Neural progenitor cell (in vitro differentiated cells): Measurements from ENCODE around the gene SLC7A6OS. TPM values are rescaled to one million over a fixed set of nuclear protein-coding genes. Genes with fewer than 3 reads are reported as not detected.

Experiments used
- DNase-seq: peaks from one replicate; pipeline ENCODE4 v3.0.0-alpha.2; 2016; ENCODE audit warnings: low spot score
- H2AFZ ChIP-seq: fragments of 200-600 bp; sonication (generic); replicated peaks from 2 replicates; pipeline ENCODE4 v1.6.1; 2016; ENCODE audit warnings: antibody characterized with exemption
- H3F3A ChIP-seq: fragments of 200-600 bp; sonication (generic); 2 replicates; pipeline ENCODE4 v1.6.1; 2016; ENCODE audit warnings: antibody characterized with exemption, low read depth
- H3K27ac ChIP-seq: fragments of 200-600 bp; sonication (generic); 2 replicates; pipeline ENCODE4 v1.5.1; 2016; ENCODE audit warnings: mild to moderate bottlenecking
- H3K27me3 ChIP-seq: fragments of 200-600 bp; sonication (generic); 2 replicates; pipeline ENCODE4 v1.6.1; 2016; ENCODE audit warnings: mild to moderate bottlenecking, moderate library complexity
- H3K36me3 ChIP-seq: fragments of 200-600 bp; sonication (generic); 2 replicates; pipeline ENCODE4 v1.5.1; 2016
- H3K4me1 ChIP-seq: fragments of 200-600 bp; sonication (generic); 2 replicates; pipeline ENCODE4 v1.6.1; 2016; ENCODE audit warnings: mixed run types
- H3K4me2 ChIP-seq: fragments of 200-600 bp; sonication (generic); 2 replicates; pipeline ENCODE4 v1.6.1; 2016
- H3K4me3 ChIP-seq: fragments of 200-600 bp; sonication (generic); 2 replicates; pipeline ENCODE4 v1.5.1; 2016
- H3K79me2 ChIP-seq: fragments of 200-600 bp; sonication (generic); 2 replicates; pipeline ENCODE4 v1.6.1; 2016; ENCODE audit warnings: low read depth
- H3K9ac ChIP-seq: fragments of 200-600 bp; sonication (generic); 2 replicates; pipeline ENCODE4 v1.6.1; 2016
- H3K9me3 ChIP-seq: fragments of 200-600 bp; sonication (generic); 2 replicates; pipeline ENCODE4 v1.5.1; 2016; ENCODE audit warnings: low read depth
- H4K20me1 ChIP-seq: fragments of 200-600 bp; sonication (generic); 2 replicates; pipeline ENCODE4 v1.6.1; 2016; ENCODE audit warnings: low read depth
- H3K27ac Mint-ChIP-seq: 3 replicates; pipeline ENCODE4 v1.8.0; 2021; ENCODE audit warnings: mixed read lengths
- H3K27me3 Mint-ChIP-seq: 2 replicates; pipeline ENCODE4 v1.8.0; 2022; ENCODE audit warnings: low read depth, mild to moderate bottlenecking, inconsistent platforms, moderate library complexity, mixed read lengths; ENCODE audit not compliant: insufficient read depth
- H3K36me3 Mint-ChIP-seq: 3 replicates; pipeline ENCODE4 v1.8.0; 2021; ENCODE audit warnings: mixed read lengths
- H3K4me1 Mint-ChIP-seq: 3 replicates; pipeline ENCODE4 v1.8.0; 2021; ENCODE audit warnings: mixed read lengths
- H3K4me3 Mint-ChIP-seq: 3 replicates; pipeline ENCODE4 v1.8.0; 2021; ENCODE audit warnings: mild to moderate bottlenecking, moderate library complexity, mixed read lengths
- H3K9me3 Mint-ChIP-seq: 3 replicates; pipeline ENCODE4 v1.8.0; 2020; ENCODE audit warnings: mixed read lengths
- EZH2 ChIP-seq: fragments of 200-600 bp; sonication (generic); IDR thresholded peaks from 2 replicates; pipeline ENCODE4 v1.6.1; 2017; ENCODE audit warnings: antibody characterized with exemption, mild to moderate bottlenecking, moderate library complexity
- EZH2phosphoT487 ChIP-seq: fragments of 200-600 bp; sonication (generic); IDR thresholded peaks from 2 replicates; pipeline ENCODE4 v1.6.1; 2017; ENCODE audit warnings: antibody characterized with exemption
- total RNA-seq: library from RNA; depleted of rRNA; stranded (reverse); fragments of >200 nt; gene quantifications from 2 replicates; pipeline ENCODE4 v1.2.3, GENCODE V29; 2015; ENCODE audit warnings: low replicate concordance
- TF ChIP-seq, protein P1 (sequence below): fragments of 200-600 bp; sonication (generic); IDR thresholded peaks from 2 replicates; pipeline ENCODE4 v1.5.1; 2017; ENCODE audit warnings: antibody characterized with exemption, mild to moderate bottlenecking

Gene SLC7A6OS
- total RNA-seq, 1 donor from 2014 or later = 18.7 TPM

DNA sequence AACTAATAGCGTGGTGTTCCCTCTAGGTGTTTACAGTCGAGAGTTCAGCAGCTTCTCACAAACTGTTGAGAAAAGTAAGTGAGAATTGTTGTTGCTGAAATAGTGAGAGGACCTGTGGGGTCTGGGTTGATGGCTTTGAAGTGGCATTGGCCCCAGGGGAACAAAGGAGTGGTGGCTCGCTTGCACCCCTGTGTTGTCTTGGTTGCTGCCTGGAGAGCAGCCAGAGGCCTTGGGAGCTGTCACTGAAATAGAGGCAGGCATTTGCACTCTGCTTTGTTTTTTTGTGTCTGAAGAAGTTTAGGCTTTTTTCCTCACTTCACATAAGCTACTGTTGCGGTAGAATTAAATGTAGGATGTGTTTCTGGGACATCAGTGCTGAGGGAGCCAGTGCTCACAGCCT, 36.9 kb upstream of the SLC7A6OS start:
- H3K4me3 Mint-ChIP-seq = no peak overlapping the region
- no peak for TF ChIP-seq EZH2
- TF ChIP-seq EZH2phosphoT487 = no peak
- TF ChIP-seq, protein P1, sequence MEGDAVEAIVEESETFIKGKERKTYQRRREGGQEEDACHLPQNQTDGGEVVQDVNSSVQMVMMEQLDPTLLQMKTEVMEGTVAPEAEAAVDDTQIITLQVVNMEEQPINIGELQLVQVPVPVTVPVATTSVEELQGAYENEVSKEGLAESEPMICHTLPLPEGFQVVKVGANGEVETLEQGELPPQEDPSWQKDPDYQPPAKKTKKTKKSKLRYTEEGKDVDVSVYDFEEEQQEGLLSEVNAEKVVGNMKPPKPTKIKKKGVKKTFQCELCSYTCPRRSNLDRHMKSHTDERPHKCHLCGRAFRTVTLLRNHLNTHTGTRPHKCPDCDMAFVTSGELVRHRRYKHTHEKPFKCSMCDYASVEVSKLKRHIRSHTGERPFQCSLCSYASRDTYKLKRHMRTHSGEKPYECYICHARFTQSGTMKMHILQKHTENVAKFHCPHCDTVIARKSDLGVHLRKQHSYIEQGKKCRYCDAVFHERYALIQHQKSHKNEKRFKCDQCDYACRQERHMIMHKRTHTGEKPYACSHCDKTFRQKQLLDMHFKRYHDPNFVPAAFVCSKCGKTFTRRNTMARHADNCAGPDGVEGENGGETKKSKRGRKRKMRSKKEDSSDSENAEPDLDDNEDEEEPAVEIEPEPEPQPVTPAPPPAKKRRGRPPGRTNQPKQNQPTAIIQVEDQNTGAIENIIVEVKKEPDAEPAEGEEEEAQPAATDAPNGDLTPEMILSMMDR = no peak
- H3K4me1 Mint-ChIP-seq = peaks cover 18% of the 10 kb centered on the region
- no peaks in the 10 kb centered on the region for H3K36me3 ChIP-seq
- H3K79me2 ChIP-seq = no peaks in the 10 kb centered on the region
- no peak overlapping the region for H3K4me2 ChIP-seq
- H3K9me3 ChIP-seq = no peaks in the 10 kb centered on the region
- H3K4me1 ChIP-seq = no peaks in the 10 kb centered on the region
- DNase-seq = no peak
- peak overlapping the region; percentile 72 for H3K27ac Mint-ChIP-seq
- no peak overlapping the region for H3K9ac ChIP-seq
- H3K27ac ChIP-seq = no peak overlapping the region
- no peaks in the 10 kb centered on the region for H3K27me3 ChIP-seq
- H3K4me3 ChIP-seq = no peak overlapping the region
- no peaks in the 10 kb centered on the region for H4K20me1 ChIP-seq
- no peaks in the 10 kb centered on the region for H3F3A ChIP-seq
- no peak overlapping the region for H2AFZ ChIP-seq
- H3K27me3 Mint-ChIP-seq = no peaks in the 10 kb centered on the region
- H3K36me3 Mint-ChIP-seq = peaks cover 26% of the 10 kb centered on the region
- no peaks in the 10 kb centered on the region for H3K9me3 Mint-ChIP-seq

DNA sequence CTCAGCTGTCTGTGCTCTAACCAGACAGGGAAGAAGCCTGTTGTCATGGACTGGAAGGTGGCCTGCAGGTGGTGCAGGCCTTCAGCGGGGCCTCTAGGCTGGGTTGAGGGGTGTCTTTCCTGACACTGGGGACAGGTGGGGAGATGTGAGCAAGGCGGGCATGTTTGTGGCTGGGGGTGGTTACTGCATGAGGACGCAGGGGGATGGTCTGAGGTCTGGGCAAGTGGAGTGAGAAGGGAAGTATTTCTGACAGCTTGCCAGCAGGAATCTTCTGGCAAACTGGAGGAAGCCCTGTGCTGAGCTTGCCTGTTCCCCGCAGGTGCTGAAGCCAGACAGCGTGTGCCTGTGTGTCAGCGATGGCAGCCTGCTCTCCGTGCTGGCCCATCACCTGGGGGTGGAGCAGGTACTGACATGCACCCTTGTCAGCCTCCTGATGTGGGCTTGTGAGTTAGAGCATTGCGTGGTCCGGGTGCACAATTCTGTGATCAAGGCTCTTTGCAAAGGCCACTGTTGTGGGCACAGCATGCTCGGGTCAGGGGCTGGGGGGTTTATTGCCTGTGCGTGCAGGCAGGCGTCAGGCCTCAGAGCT, 36.2 kb upstream of the SLC7A6OS start:
- Mint-ChIP-seq H3K4me3 (no peak overlapping the region), H3K4me1 (peaks cover 18% of the 10 kb centered on the region), H3K27me3 (no peaks in the 10 kb centered on the region), H3K36me3 (peaks cover 26% of the 10 kb centered on the region), H3K27ac (no peak overlapping the region), H3K9me3 (no peaks in the 10 kb centered on the region)
- Histone ChIP-seq H3K4me3 (no peak overlapping the region), H3K27ac (no peak overlapping the region), H3K36me3 (no peaks in the 10 kb centered on the region), H3K4me2 (no peak overlapping the region), H4K20me1 (no peaks in the 10 kb centered on the region), H3K4me1 (no peaks in the 10 kb centered on the region), H2AFZ (no peak overlapping the region), H3F3A (no peaks in the 10 kb centered on the region), H3K79me2 (no peaks in the 10 kb centered on the region), H3K9ac (no peak overlapping the region), H3K27me3 (no peaks in the 10 kb centered on the region), H3K9me3 (no peaks in the 10 kb centered on the region)
- TF ChIP-seq, protein P1 = no peak
- TF ChIP-seq EZH2phosphoT487 (no peak), EZH2 (no peak)
- no peak for DNase-seq

DNA sequence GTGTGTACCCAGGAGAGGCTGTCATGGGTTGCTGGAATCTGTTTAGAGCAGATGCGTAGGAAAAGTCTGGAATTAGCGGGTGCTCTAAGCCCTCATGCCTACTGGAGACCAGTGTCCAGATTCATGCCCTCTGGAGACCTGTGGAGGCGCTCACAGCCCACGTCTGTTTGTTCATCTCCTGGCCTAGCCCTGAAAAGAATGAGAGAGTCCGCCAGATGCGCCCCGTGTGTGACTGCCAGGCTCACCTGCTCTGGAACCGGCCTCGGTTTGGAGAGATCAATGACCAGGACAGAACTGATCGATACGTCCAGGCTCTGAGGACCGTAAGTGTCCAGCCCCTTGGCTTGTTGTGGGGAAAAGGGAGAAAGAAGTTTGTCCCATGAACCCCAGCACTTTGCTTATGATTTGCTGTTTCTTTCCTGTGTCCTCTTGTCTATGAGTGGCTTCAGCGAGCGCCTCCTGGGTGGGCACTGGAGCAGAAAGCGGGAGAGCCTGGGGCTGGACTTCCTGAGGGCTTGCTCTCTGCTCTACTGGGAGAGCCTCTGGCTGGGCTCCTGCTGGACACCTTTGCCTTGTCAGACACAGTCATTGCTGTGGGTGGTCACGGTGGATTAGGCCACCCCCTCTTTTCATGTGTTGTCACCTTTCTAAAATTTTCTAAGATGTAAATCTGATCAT, 35.4 kb upstream of the SLC7A6OS start:
- H3K4me1 ChIP-seq = no peaks in the 10 kb centered on the region
- TF ChIP-seq, protein P1 = no peak
- TF ChIP-seq EZH2phosphoT487 = no peak
- no peak for TF ChIP-seq EZH2
- DNase-seq = no peak
- no peak overlapping the region for H3K4me2 ChIP-seq
- Mint-ChIP-seq H3K36me3 (peaks cover 28% of the 10 kb centered on the region), H3K27ac (no peak overlapping the region), H3K27me3 (no peaks in the 10 kb centered on the region), H3K4me1 (peaks cover 18% of the 10 kb centered on the region), H3K4me3 (no peak overlapping the region), H3K9me3 (no peaks in the 10 kb centered on the region)
- H2AFZ ChIP-seq = no peak overlapping the region
- no peaks in the 10 kb centered on the region for H3K27me3 ChIP-seq
- no peak overlapping the region for H3K27ac ChIP-seq
- H3K36me3 ChIP-seq = no peaks in the 10 kb centered on the region
- no peaks in the 10 kb centered on the region for H3K9me3 ChIP-seq
- no peaks in the 10 kb centered on the region for H3F3A ChIP-seq
- no peaks in the 10 kb centered on the region for H4K20me1 ChIP-seq
- H3K4me3 ChIP-seq = no peak overlapping the region
- H3K9ac ChIP-seq = no peak overlapping the region
- no peaks in the 10 kb centered on the region for H3K79me2 ChIP-seq
